Immature natural killer cell (primary cell): Measurements from ENCODE around the gene EXOSC5. TPM values are rescaled to one million over a fixed set of nuclear protein-coding genes. Genes with fewer than 3 reads are reported as not detected.

Source experiments
- DNase-seq, 3 donors: peaks; one replicate each; pipeline ENCODE4 v3.0.0; 2022; ENCODE audit warnings: mixed read lengths in 1 of 3
- H3K27ac Mint-ChIP-seq, 6 donors: one replicate each; pipeline ENCODE4 v1.8.0; 2020; ENCODE audit warnings: mixed read lengths in 6 of 6, mild to moderate bottlenecking in 5 of 6, inconsistent platforms in 4 of 6, moderate library complexity in 3 of 6
- H3K27me3 Mint-ChIP-seq, 3 donors: one replicate each; pipeline ENCODE4 v1.8.0; 2020 to 2021; ENCODE audit warnings: low read depth in 3 of 3, mild to moderate bottlenecking in 3 of 3, mixed read lengths in 3 of 3, moderate library complexity in 3 of 3, inconsistent platforms in 1 of 3
- H3K36me3 Mint-ChIP-seq, 3 donors: one replicate each; pipeline ENCODE4 v1.8.0; 2020; ENCODE audit warnings: mixed read lengths in 3 of 3, inconsistent platforms in 2 of 3, mild to moderate bottlenecking in 2 of 3
- H3K4me1 Mint-ChIP-seq, 2 donors: one replicate each; pipeline ENCODE4 v1.8.0; 2020; ENCODE audit warnings: inconsistent platforms in 2 of 2, mild to moderate bottlenecking in 2 of 2, mixed read lengths in 2 of 2, moderate library complexity in 1 of 2
- H3K4me3 Mint-ChIP-seq, 5 donors: one replicate each; pipeline ENCODE4 v1.8.0; 2020; ENCODE audit warnings: mild to moderate bottlenecking in 5 of 5, mixed read lengths in 5 of 5, inconsistent platforms in 3 of 5, moderate library complexity in 3 of 5
- H3K9me3 Mint-ChIP-seq, 6 donors: one replicate each; pipeline ENCODE4 v1.8.0; 2020; ENCODE audit warnings: mild to moderate bottlenecking in 6 of 6, mixed read lengths in 6 of 6, inconsistent platforms in 4 of 6, moderate library complexity in 3 of 6
- polyA plus RNA-seq, 3 donors: library from polyadenylated mRNA; unstranded; fragments of 300-500 nt; fragmentation: Illumina TruSeq; gene quantifications; one replicate each; pipeline ENCODE4 v1.2.3, GENCODE V29; 2021

Gene EXOSC5
- polyA plus RNA-seq, 3 donors from 2014 or later, result 44.0 to 58.6 (median 50.3) TPM

- Mint-ChIP-seq H3K4me3 (no peak overlapping the region), H3K27ac (no peak overlapping the region), H3K27me3 (peaks cover 0 to 1% (median 0%) of the 10 kb centered on the region in 3 donors), H3K9me3 (no peaks in the 10 kb centered on the region), H3K4me1 (peaks cover 16 to 35% of the 10 kb centered on the region in 2 donors), H3K36me3 (peaks cover 3 to 16% (median 6%) of the 10 kb centered on the region in 3 donors)
- no peak for DNase-seq
These were observed 36.0 kb upstream of the EXOSC5 start for GRCh38 chr19:41433171-41433570.

- no peaks in the 10 kb centered on the region for H3K9me3 Mint-ChIP-seq
- peak in 1 of 3 donors; percentile 27 for DNase-seq
- H3K27me3 Mint-ChIP-seq, result peaks cover 3 to 7% (median 5%) of the 10 kb centered on the region in 3 donors
- H3K27ac Mint-ChIP-seq, result peak overlapping the region in 1 of 6 donors; percentile 41
- peaks cover 27 to 41% of the 10 kb centered on the region in 2 donors for H3K4me1 Mint-ChIP-seq
- peaks cover 6 to 16% (median 6%) of the 10 kb centered on the region in 3 donors for H3K36me3 Mint-ChIP-seq
- H3K4me3 Mint-ChIP-seq, result no peak overlapping the region
These were observed 34.5 kb upstream of the EXOSC5 start for GRCh38 chr19:41431426-41432386.

- DNase-seq, result no peak
- Mint-ChIP-seq H3K27me3 (peaks cover 3 to 7% (median 5%) of the 10 kb centered on the region in 3 donors), H3K4me1 (peaks cover 27 to 43% of the 10 kb centered on the region in 2 donors), H3K36me3 (peaks cover 6 to 16% (median 6%) of the 10 kb centered on the region in 3 donors), H3K4me3 (no peak overlapping the region), H3K9me3 (no peaks in the 10 kb centered on the region), H3K27ac (peak overlapping the region in 1 of 6 donors; percentile 29)
These were observed 33.8 kb upstream of the EXOSC5 start for GRCh38 chr19:41430922-41431321.

GRCh38 chr19:41428481-41428859 lies 31.3 kb upstream of the EXOSC5 start:
- H3K9me3 Mint-ChIP-seq, result no peaks in the 10 kb centered on the region
- H3K27me3 Mint-ChIP-seq, result peaks cover 5 to 9% (median 5%) of the 10 kb centered on the region in 3 donors
- H3K27ac Mint-ChIP-seq, result peak overlapping the region in 3 of 6 donors; percentile 58 to 74 (median 61)
- H3K4me3 Mint-ChIP-seq, result peak overlapping the region in 4 of 5 donors; percentile 29 to 69 (median 48)
- H3K36me3 Mint-ChIP-seq, result peaks cover 3 to 12% (median 6%) of the 10 kb centered on the region in 3 donors
- no peak for DNase-seq
- peaks cover 35 to 37% of the 10 kb centered on the region in 2 donors for H3K4me1 Mint-ChIP-seq

- Mint-ChIP-seq H3K4me3 (peak overlapping the region; percentile 87 to 94 (median 91)), H3K27me3 (peaks cover 5 to 9% (median 5%) of the 10 kb centered on the region in 3 donors), H3K27ac (peak overlapping the region; percentile 74 to 97 (median 91)), H3K36me3 (peaks cover 3 to 12% (median 6%) of the 10 kb centered on the region in 3 donors), H3K9me3 (no peaks in the 10 kb centered on the region), H3K4me1 (peaks cover 35 to 37% of the 10 kb centered on the region in 2 donors)
- DNase-seq, result peak; percentile 60 to 72 (median 67)
These were observed 30.7 kb upstream of the EXOSC5 start for GRCh38 chr19:41427647-41428480.

GRCh38 chr19:41426952-41427646 lies 29.9 kb upstream of the EXOSC5 start, which contains the start of gene B3GNT8:
Gene B3GNT8 (minus strand): TSS chr19:41427374. CDS start chr19:41426778, 596 bp downstream.
- H3K4me1 Mint-ChIP-seq, result peaks cover 35 to 37% of the 10 kb centered on the region in 2 donors
- no peaks in the 10 kb centered on the region for H3K9me3 Mint-ChIP-seq
- peaks cover 4 to 10% (median 5%) of the 10 kb centered on the region in 3 donors for H3K27me3 Mint-ChIP-seq
- peak within 1 kb of the TSS; percentile 87 to 94 (median 91) for H3K4me3 Mint-ChIP-seq
- H3K36me3 Mint-ChIP-seq, result peaks cover under 1 to 11% (median 3%) of the 10 kb centered on the region in 3 donors
- peak in 2 of 3 donors; percentile 29 to 32 for DNase-seq
- peak within 1 kb of the TSS; percentile 80 to 97 (median 91) for H3K27ac Mint-ChIP-seq

- Mint-ChIP-seq H3K4me1 (peaks cover 33 to 35% of the 10 kb centered on the region in 2 donors), H3K27ac (peak overlapping the region in 4 of 6 donors; percentile 16 to 90 (median 53))
These were observed 29.1 kb upstream of the EXOSC5 start for GRCh38 chr19:41426116-41426841.

GRCh38 chr19:41425174-41426115 lies 28.3 kb upstream of the EXOSC5 start:
- no peak for DNase-seq
- H3K27ac Mint-ChIP-seq, result peak overlapping the region in 2 of 6 donors; percentile 46 to 60
- H3K9me3 Mint-ChIP-seq, result no peaks in the 10 kb centered on the region
- peaks cover 27 to 32% of the 10 kb centered on the region in 2 donors for H3K4me1 Mint-ChIP-seq
- peaks cover 3 to 21% (median 3%) of the 10 kb centered on the region in 3 donors for H3K36me3 Mint-ChIP-seq
- H3K27me3 Mint-ChIP-seq, result peaks cover 4 to 10% (median 5%) of the 10 kb centered on the region in 3 donors
- H3K4me3 Mint-ChIP-seq, result peak overlapping the region in 3 of 5 donors; percentile 20 to 41 (median 21)

More at GRCh38 chr19:41426116-41426841, 29.1 kb upstream of the EXOSC5 start:
- no peaks in the 10 kb centered on the region for H3K9me3 Mint-ChIP-seq
- no peak for DNase-seq
- peak overlapping the region; percentile 20 to 76 (median 21) for H3K4me3 Mint-ChIP-seq
- peaks cover 3 to 17% (median 3%) of the 10 kb centered on the region in 3 donors for H3K36me3 Mint-ChIP-seq
- peaks cover 4 to 10% (median 5%) of the 10 kb centered on the region in 3 donors for H3K27me3 Mint-ChIP-seq

- DNase-seq, result no peak
- Mint-ChIP-seq H3K27me3 (peaks cover 4 to 10% (median 5%) of the 10 kb centered on the region in 3 donors), H3K36me3 (peaks cover 3 to 26% (median 3%) of the 10 kb centered on the region in 3 donors), H3K27ac (peak overlapping the region in 1 of 6 donors; percentile 66), H3K4me1 (peaks cover 27 to 32% of the 10 kb centered on the region in 2 donors), H3K9me3 (no peaks in the 10 kb centered on the region), H3K4me3 (no peak overlapping the region)
These were observed 27.4 kb upstream of the EXOSC5 start for GRCh38 chr19:41424335-41425173.

- H3K9me3 Mint-ChIP-seq, result no peaks in the 10 kb centered on the region
- H3K27ac Mint-ChIP-seq, result no peak overlapping the region
- H3K4me1 Mint-ChIP-seq, result peaks cover 12 to 19% of the 10 kb centered on the region in 2 donors
- no peak for DNase-seq
- no peak overlapping the region for H3K4me3 Mint-ChIP-seq
- peaks cover 3 to 31% (median 3%) of the 10 kb centered on the region in 3 donors for H3K36me3 Mint-ChIP-seq
- H3K27me3 Mint-ChIP-seq, result peaks cover 4 to 10% (median 5%) of the 10 kb centered on the region in 3 donors
These were observed 25.8 kb upstream of the EXOSC5 start for GRCh38 chr19:41422955-41423354.
